DLD1 (cell line): ENCODE results near the gene GUCA1A.
"Not testable (repeated sequence)": the region's sequence is repeated elsewhere in the genome, so short reads cannot be mapped to it uniquely, and the experiment has no call there.

Source experiments
- in situ Hi-C: cut with HindIII; loops from 2 replicates; pipeline ENCODE4 v1.10.0; 2017; ENCODE audit warnings: low sequenced_read_pairs

The GUCA1A gene

DNA sequence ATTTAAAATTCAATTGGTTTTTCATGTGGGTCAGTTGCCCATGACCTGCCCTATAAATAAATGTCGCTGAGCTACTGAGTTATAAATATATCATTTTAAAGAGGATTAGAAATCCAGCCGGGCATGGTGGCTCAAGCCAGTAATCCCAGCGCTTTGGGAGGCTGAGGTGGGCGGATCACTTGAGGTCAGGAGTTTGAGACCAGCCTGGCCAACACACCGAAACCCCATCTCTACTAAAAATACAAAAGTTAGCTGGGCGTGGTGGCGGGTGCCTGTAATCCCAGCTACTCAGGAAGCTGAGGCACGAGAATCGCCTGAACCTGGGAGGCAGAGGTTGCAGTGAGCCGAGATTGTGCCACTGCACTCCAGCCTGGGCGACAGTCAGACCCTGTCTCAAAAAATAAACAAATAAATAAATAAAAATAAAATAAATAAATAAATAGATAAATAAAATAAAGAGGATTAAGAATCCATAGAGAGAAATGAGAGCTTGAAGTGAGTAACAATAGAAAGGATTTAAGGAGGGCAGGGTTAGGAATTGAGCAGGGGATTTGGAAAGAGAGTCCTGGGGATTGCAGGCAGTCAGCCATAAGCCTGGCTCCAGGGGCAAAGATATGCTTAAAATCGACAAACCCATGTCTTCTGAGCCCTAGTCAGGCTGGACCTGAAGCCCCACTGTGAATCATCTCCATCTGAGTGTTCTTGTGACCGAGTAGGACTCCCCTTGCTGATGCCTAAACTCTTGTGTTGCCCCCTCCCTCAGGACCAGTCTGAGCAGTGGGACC lies 29.2 kb downstream of the GUCA1A start:
- in situ Hi-C loops, result not testable (repeated sequence)

DNA sequence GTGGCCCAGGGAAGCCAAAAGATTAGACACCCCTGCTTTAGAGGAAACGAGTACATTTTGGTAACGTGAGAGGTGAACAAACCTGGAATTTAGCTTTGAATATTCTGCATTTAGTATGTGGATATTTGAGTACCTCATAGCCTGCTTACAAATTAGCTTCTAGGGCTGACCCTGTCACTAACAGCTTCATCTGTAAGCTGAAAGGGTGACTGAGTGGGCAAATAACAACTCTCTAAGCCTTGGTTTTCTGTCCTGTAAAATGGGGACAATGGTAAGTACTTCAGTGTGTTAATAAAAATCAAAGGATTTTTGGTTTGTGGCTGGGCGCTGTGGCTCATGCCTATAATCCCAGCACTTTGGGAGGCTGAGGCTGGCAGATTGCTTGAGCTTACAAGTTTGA lies 30.0 kb downstream of the GUCA1A start:
- in situ Hi-C loops, result no loop called here

DNA sequence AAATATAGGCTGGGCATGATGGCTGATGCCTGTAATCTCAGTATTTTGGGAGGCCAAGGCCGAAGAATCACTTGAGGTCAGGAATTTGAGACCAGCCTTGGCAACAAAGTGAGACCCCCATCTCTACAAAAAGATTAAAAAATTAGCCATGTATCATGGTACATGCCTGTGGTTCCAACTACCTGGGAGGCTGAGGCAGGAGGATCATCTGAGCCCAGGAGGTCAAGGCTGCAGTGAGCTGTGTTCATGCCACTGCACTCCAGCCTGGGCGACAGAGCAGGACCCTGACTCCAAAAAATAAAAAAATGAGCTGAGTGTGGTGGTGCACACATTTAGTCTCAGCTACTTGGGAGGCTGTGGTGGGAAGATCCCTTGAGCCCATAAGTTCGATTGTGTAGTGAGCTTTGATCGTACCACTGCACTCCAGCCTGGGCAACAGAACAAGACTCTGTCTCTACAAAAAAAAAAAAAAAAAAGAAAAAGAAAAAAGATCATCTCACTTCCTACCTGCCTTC lies 31.7 kb downstream of the GUCA1A start:
- in situ Hi-C loops, result no loop called here

DNA sequence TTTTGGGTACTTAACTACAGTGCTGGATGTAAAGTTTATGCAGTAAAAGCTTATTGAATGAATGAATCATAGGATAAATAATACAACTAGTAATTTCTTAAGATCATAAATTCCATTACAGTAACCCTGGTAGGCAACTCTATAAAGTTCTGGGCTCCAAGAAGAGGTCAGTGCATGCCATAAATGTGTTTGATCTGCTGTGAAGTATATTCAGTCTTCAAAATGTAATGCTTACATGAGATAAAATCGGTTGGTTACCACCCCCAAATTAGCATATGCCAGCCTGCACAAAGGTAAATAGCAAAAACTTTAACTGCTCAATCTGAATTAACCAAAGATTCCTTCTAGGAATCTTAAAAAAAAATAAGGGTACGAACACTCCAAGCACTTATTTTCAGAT lies 34.4 kb downstream of the GUCA1A start:
- in situ Hi-C loops, result not testable (repeated sequence)

DNA sequence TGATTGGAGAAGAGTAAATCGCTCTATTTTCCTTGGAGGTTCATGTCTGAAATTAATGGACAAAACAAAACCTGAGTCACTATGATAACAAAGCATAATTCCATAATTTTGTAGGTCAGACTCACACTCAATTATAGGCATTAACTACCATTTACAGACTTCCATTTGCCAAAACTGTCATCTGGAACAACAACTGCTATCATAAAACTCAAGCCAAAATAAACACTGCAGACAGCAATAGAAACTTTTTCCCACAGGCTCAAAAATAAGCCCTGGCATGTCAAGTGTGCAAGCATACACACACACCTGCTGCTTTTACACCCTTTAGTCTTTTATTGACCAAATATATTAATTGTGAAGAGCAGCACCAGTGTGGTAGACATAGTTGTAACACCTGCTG lies 37.4 kb downstream of the GUCA1A start:
- in situ Hi-C loops, result no loop called here

DNA sequence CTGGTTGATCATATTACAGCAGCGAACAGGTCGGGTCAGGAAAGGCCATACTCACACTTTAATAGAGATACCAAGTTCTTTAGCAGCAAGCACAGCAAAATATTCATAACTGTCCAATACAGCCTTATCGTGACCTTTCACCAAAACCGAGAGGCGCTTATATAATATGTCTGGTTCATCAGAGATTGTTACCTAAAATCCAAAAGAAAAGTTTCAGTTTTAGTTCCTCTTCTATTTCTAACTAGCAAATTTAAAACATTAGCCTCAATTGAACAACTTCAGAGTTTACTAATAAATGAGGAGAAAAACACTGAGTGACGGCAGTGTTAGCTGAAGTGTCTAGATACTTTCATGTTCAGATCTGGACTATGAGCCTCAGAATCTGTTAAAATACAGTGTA lies 38.6 kb downstream of the GUCA1A start:
- in situ Hi-C loops, result no loop called here

DNA sequence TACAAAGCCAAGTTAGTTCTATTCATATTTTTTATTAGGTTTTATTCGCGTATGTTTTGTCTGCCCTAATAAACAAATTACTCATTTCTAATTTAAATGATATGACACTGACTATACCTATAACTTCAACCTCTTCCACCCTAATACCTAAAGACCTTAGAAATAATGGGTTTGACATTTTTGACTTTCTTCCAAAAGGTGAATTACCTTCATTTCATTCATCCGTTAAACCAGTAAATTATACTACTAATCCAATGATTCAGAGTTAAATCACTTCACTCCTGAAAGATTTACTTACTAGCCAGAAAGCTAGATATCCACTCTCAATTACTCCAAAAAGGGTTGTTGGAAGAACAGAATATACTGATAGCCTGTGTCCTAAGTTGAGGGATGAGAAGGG lies 39.3 kb downstream of the GUCA1A start:
- in situ Hi-C loops, result no loop called here

DNA sequence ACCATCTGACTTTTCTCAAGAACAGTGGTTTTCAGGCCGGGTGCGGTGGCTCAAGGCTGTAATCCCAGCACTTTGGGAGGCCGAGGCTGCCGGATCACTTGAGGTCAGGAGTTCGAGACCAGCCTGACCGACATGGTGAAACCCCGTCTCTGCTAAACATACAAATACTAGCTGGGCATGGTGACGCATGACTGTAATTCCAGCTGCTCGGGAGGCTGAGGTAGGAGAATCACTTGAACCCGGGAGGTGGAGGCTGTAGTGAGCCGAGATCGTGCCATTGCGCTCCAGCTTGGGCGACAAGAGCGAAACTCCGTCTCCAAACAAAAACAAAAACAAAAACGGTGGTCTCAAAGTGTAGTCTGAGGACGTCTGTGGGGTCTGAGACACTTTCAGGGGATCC lies 43.3 kb downstream of the GUCA1A start:
- in situ Hi-C loops, result not testable (repeated sequence)

DNA sequence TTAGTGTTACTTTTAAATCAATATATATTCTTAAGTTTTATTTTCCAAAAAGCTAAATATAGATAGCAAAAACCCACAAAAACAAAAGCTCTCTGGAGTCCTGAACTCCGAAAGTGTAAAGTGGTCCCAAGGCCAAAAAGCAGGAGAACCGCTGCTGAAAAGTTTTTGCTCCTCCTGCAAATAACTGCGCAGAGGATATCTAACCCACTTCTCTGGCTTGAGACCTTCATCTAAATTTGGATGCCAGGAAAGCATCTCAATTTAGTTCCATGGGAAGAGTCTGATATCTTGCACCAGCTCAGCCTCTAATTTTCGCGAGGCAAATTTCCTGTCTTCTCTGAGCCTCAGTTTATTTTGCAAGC lies 44.0 kb downstream of the GUCA1A start:
- in situ Hi-C loops, result no loop called here

DNA sequence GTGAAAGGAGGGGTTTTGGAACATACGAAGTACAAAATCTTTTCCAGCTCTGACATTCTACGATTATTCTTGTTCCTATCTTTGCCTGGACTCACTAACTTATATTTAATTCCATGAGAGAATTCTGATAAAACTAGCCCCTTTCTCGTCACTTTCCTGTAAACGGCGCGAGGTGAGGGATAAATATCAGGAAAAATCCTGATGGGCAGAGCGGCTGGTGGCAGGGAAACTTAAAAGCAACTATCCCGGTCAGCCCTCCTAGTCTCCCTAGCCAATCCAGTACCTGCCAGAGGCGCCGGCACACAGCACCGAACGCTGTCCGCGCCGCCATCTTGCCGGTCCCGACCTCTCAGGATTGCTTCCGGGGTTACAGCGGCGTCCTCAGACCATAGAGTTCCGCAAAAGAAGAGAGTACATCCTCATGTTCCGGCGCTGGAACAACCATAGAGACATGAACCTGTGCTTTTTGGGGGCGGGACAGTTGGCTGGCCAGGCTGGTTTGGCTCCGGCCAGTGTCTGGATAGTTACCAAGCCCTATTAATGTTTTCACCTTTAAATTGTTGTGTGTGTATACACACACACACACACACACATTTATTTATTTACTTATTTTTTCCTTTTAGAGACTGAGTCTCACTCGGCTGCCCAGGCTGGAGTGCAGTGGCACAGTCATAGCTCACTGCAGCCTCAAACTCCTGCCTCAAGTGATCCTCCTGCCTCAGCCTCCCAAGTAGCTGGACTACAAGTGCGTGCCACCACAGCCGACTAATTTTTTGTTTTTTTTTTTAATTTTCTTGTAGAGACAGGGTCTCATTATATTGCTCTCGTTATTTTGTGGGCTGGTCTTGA lies 44.6 kb downstream of the GUCA1A start, which contains the start of gene MRPS10:
Gene MRPS10 (minus strand): TSS at position 343 of the 849 bp plus-strand sequence. CDS start 12 bp downstream, at position 331.
- in situ Hi-C loops, result no loop called here

DNA sequence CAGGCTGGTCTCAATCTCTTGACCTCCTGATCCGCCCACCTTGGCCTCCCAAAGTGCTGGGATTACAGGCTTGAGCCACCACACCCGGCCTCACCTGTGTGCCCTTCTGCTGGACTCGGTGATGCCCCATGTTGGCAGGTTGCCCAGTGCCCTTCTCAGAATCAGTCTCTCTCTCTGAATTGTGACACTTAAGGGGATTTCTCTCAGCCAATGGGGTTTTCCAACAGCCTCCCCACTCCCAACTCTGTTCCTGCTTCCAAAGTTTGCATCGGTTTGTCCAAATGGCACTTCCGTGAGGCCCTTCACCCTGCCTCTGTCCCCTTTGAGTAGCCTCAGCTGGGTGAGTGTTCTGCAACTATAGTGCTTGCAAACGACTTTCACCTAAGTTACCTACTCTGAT lies 47.6 kb downstream of the GUCA1A start:
- in situ Hi-C loops, result no loop called here

DNA sequence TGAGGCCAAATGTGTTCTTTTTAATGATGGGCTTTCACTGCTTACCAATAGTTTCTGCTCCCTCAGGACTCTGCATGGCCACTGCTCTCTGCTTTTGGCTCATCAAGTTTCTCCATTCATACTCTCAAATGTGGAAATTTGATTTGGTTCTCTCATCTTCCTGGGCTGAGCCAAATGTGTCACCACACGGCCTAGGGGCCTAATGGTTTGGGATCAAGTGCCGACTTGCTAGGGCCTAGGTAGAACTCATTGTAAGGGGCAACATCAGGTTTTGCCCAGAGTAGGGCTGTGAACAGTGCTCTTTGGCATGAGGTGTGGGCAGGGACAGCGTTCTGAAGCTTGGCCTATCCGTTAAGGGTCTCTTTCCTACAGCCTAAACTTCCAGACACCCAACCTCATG lies 48.4 kb downstream of the GUCA1A start:
- in situ Hi-C loops, result no loop called here

DNA sequence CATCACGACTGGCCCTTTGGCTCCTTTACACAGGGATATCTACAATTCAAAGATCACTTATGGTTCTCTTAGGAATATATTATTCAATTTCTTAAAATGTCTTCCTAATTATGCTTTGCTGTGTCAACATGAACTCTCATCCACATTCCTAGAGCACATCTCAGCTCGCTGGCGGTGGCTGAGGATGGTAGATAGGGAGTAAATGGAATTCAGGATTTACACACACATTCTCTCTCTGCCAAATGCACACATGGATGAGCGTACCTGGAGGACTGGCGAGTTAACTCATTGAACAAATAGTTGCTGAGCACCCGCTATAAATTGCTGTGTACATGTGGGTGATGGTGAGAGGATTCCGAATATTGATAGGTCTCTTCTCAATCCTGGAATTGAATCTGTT lies 49.3 kb downstream of the GUCA1A start:
- in situ Hi-C loops, result no loop called here

DNA sequence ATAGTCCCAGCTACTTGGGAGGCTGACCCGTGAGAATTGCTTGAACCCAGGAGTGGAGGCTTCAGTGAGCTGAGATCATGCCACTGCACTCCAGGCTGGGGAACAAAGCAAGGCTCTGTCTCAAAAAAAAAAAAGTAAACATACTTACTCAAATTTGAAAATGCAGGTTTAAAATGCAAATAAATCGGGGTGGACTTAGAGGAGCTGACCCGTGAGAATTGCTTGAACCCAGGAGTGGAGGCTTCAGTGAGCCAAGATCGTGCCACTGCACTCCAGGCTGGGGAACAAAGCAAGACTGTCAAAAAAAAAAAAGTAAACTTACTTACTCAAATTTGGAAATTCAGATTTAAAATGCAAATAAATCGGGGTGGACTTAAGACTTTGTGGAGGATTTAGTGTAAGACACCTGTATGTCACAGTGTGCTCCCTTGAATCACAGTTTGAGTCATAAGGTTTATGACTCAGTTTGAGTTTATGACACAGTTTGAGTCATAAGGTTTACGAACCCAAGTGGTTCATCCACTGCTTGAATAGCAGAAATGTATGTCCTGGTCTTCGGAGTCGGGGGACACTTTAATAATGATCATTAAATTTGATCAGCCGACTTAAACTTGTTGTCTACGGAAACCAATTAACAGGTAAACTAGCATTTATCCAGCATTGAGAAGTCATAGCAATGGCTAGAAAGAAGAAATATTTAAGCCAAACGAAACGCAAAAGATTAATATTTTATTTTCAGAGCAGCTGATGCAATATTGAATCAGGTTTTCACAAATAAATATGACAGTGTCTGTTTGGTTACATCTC lies 51.3 kb downstream of the GUCA1A start:
- in situ Hi-C loops, result no loop called here

DNA sequence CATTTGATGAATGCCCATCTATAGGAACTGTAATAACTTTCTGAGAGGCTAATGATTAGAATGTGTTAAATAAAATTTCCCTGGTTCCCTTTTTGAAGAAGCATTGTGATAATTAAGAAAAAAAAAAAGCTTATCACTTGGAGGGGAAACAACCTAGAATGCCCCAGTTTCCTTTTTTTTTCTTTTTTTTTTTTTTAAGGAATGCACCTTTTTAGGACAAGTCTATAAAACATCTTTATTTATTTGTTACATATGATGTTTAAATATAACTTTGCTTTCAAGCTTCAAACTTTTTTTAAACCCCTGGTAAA lies 51.8 kb downstream of the GUCA1A start:
- in situ Hi-C loops, result no loop called here

DNA sequence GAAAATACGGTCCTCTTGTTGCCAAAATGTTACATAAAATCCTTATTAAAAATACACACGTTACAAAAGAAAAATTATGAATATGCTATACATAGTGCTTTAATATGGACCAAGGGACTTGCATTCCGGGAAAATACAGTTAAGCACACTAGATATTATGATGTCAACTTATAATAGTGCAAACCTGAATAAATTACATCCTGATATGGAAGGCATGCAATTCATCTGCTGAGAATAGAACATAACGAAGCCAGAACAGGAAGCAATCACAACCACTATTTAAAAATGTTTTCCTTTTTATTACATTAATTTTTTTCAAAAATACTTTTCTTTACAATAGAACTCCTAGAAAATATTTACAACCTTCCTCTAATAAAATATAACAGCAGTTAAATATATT lies 52.3 kb downstream of the GUCA1A start:
- in situ Hi-C loops, result no loop called here

DNA sequence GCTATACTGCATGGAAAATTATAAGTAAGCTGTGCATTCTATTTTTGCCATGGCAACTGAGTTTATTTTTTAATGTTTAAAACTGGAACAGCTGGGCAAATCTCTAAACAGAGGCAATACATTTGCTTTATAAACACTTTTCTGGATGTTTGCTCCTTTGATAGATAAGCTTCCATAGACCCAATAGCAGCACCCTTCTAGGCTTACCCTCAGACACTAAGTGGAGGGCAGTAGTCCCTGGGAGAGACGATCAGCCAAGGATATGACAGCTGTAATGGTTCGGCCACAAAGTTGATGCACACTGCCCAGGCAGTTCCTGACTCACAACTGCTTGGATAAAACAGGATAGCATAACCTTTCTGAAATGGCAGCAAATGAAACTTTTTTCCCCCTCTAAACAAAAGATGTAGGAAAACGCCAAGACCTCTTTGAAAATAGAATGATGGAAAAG lies 53.0 kb downstream of the GUCA1A start:
- in situ Hi-C loops, result no loop called here

DNA sequence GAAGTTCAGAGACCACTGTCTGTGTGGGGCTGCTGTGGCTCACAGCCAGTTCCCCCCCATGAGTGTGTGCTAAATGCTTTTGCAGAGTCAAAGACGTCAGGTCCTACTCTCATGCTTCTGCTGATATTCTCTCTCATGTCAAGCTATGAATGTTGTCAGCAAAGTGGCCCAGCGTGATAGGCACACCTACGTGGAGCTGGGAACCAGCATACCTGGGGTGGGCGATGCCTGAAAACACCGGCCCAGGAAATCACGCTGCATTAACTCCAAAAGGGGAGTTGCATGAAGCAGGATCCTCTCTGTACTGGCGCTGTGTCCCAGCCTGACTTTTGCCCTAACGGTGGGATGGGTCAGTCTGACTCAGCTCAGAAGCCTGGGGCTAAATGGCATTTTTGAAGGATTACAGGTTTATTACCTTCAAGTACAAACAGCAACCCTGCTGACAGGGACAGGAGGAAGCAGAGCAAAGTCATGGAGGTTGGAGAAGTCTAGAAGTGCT lies 53.5 kb downstream of the GUCA1A start:
- in situ Hi-C loops, result no loop called here

DNA sequence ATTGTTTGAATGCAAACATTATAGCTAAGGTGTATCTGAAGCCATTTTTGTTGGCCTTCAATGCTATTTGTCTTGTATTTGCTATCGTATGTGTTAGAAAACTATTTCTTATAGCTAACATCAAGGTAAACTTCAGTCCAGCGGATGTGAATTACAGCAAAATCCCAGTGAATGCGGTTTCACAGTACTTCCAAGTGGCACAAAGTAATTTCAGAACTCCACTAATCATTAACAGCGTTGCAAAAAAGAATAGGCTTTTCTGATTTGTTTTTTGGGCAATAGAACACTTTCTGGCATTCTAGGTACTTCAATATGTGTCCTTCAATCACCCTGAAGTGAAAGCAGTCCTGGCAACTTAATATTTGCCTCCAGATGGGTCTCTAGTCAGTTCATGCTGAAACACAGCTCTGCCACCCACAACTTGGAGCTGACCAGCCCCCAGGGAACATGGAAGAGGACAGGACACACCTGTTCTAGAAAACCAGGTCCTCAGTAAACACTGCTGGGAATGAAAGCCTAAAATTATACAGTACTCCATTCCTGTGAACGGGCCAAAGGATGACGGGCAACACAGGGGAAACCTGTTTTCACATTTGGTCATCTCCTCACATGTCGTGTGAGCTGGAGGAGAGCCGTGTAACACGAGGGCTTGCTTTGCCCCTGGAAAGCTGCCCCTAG lies 54.1 kb downstream of the GUCA1A start:
- in situ Hi-C loops, result no loop called here

DNA sequence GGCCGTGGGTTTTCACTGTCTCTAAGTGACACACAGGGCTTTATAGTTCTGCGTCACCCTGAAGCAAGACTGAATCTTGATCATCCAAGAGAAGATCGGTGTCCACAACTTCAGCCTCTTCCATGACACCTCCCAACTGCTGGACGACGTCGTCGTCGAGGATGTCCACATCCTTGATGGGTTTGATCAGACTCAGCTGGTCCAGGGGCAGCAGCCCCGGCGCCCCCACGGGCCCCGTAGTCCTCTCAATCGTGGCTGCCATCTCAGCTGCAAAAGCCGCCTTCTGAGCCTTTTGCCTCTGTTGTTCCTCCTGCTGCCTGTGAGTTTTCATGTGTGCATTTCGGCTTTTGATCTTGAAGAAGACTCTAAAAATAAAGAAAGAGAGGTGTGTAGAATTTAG lies 55.1 kb downstream of the GUCA1A start:
- in situ Hi-C loops, result no loop called here
